Brain microvascular endothelial cell (primary cell): ENCODE results near the gene SCRG1.

Source experiments
- DNase-seq: peaks from one replicate; pipeline ENCODE4 v3.0.0-alpha.2; 2020
- H3K27ac ChIP-seq: fragments of 250-450 bp; sonication (Bioruptor Pico); 2 replicates; pipeline ENCODE4 v1.5.1; 2020; ENCODE audit warnings: mild to moderate bottlenecking, moderate library complexity
- H3K27me3 ChIP-seq: fragments of 250-450 bp; sonication (Bioruptor Pico); replicated peaks from 2 replicates; pipeline ENCODE4 v1.5.1; 2020; ENCODE audit warnings: mild to moderate bottlenecking
- H3K36me3 ChIP-seq: fragments of 250-450 bp; sonication (Bioruptor Pico); replicated peaks from 2 replicates; pipeline ENCODE4 v1.5.1; 2020; ENCODE audit warnings: mild to moderate bottlenecking
- H3K4me3 ChIP-seq: 2 replicates; pipeline ENCODE4 v1.5.1; 2011; ENCODE audit warnings: low read depth, mild to moderate bottlenecking, control low read depth, low read length, moderate library complexity
- in situ Hi-C: cut with HindIII; loops from 2 replicates; pipeline ENCODE4 v1.10.0; 2017; ENCODE audit warnings: low sequenced_read_pairs, low pct_ligation_motif_present
- TF ChIP-seq, protein P1 (sequence below): IDR thresholded peaks from 2 replicates; pipeline ENCODE4 v1.5.1; 2011; ENCODE audit warnings: low read depth, mild to moderate bottlenecking, moderate library complexity, low read length, control low read depth, inconsistent platforms; ENCODE audit errors: missing control alignments

Gene SCRG1

DNA sequence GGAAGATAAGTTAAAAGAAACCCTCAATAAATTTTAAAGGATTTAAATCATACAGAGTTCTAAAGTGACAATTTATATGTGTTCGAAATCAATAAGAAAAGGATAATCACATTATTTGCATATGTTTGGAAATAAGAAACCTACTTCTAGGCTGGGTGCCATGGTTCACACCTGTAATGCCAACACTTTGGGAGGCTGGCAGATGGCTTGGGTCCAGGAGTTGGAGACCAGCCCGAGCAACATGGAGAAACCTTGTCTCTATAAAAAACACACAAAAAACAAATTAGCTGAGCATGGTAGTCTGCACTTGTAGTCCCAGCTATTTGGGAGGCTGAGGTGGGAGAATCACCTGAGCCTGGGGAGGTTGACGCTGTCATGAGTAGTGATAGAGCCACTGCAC lies 36.2 kb downstream of the SCRG1 start:
- H3K27me3 ChIP-seq = no peaks in the 10 kb centered on the region
- in situ Hi-C loops = no loop called here
- DNase-seq = no peak
- H3K36me3 ChIP-seq = no peaks in the 10 kb centered on the region
- H3K4me3 ChIP-seq = no peak overlapping the region
- H3K27ac ChIP-seq = no peak overlapping the region
- TF ChIP-seq, protein P1, sequence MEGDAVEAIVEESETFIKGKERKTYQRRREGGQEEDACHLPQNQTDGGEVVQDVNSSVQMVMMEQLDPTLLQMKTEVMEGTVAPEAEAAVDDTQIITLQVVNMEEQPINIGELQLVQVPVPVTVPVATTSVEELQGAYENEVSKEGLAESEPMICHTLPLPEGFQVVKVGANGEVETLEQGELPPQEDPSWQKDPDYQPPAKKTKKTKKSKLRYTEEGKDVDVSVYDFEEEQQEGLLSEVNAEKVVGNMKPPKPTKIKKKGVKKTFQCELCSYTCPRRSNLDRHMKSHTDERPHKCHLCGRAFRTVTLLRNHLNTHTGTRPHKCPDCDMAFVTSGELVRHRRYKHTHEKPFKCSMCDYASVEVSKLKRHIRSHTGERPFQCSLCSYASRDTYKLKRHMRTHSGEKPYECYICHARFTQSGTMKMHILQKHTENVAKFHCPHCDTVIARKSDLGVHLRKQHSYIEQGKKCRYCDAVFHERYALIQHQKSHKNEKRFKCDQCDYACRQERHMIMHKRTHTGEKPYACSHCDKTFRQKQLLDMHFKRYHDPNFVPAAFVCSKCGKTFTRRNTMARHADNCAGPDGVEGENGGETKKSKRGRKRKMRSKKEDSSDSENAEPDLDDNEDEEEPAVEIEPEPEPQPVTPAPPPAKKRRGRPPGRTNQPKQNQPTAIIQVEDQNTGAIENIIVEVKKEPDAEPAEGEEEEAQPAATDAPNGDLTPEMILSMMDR = no peak

DNA sequence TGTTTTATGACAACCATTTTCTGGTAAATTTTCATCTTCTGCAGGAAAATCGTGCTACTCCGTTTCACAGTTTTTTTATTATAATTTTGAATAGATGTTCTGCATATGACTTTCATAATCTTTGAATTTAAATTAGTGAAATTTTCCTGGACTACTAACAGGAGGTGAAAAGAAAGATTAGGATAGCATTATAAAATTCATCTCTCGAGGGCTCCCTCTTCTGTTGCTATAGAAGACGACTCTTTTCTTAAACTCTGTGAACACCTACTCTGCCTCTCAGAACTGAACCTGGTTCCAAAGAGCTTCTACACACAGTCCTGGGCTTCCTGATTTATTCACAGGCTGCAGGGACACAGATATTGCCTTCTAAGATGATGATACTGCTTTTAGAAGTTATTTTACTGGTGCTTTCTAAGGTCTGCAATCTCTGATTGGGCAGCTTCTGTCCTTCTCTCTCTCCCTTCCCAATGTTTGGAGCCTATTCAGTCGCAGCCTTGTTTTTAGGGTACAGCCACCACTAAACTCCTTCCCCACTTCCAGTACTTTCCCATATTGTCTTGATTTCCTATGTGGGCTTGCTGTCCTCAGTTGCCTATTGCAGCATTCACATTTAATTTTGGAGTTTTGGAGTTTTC lies 38.2 kb downstream of the SCRG1 start:
- no peak overlapping the region for H3K4me3 ChIP-seq
- no peak overlapping the region for H3K27ac ChIP-seq
- no peak for DNase-seq
- in situ Hi-C loops = no loop called here
- TF ChIP-seq, protein P1 = peak; percentile 52
- H3K36me3 ChIP-seq = no peaks in the 10 kb centered on the region
- H3K27me3 ChIP-seq = no peaks in the 10 kb centered on the region

DNA sequence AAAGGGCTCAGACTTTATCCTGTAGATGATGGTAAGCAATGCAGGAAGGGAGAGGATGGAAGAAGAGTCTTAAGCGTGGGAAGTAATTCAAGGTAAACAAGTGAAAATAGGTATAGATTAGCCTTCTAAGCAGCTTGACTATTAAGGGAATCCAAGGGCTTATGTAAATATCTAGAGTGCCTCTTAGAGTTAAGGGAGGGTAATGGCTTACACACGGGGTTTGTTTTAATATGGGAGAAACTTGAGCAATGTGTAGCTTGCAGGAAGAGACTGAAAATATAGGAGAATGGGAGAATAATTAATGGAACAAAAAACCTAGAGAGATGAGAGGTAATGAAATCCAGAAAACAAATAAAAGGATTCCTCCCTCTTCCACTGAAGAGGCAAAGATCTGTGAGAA lies 41.0 kb downstream of the SCRG1 start:
- no peak overlapping the region for H3K4me3 ChIP-seq
- TF ChIP-seq, protein P1 = no peak
- in situ Hi-C loops = no loop called here
- no peaks in the 10 kb centered on the region for H3K36me3 ChIP-seq
- H3K27me3 ChIP-seq = no peaks in the 10 kb centered on the region
- no peak overlapping the region for H3K27ac ChIP-seq
- DNase-seq = no peak

DNA sequence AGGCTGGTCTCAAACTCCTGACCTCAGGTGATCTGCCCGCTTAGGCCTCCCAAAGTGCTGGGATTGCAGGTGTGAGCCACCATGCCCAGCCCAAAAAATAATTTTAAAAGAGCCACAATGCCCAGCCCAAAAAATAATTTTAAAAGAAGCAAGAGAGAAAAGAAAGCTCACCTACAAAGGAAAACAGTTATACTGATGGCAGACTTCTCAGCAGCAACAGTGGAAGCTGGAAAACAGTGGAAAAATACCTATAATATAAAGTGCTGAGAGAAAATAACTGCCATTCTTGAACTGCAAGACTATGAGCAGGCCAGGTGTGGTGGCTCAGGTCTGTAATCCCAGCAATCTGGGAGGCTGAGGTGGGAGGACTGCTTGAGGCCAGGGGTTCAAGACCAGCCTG lies 51.4 kb downstream of the SCRG1 start:
- no peak overlapping the region for H3K27ac ChIP-seq
- no peaks in the 10 kb centered on the region for H3K27me3 ChIP-seq
- in situ Hi-C loops = no loop called here
- TF ChIP-seq, protein P1 = no peak
- no peak for DNase-seq
- no peak overlapping the region for H3K4me3 ChIP-seq
- H3K36me3 ChIP-seq = no peaks in the 10 kb centered on the region

DNA sequence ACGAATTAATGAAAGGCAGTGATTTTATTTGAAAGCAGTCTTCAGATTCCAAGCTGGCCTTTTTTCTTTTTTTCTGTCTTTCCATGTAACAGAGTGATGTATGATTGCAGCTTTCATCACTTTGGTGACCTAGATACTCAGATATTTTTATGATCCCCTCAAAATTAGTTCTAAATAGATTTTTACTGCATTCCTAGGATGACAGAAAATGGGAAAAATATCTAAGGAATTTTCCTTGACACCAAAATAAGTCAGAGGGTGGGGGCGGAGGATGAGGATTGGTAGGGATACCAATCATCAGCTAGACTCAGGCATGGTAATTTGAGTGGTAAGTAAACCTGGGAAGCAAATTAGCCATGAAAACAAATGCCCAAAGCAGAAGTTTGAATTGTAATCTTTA lies 52.8 kb downstream of the SCRG1 start:
- DNase-seq = peak; percentile 32
- TF ChIP-seq, protein P1 = no peak

DNA sequence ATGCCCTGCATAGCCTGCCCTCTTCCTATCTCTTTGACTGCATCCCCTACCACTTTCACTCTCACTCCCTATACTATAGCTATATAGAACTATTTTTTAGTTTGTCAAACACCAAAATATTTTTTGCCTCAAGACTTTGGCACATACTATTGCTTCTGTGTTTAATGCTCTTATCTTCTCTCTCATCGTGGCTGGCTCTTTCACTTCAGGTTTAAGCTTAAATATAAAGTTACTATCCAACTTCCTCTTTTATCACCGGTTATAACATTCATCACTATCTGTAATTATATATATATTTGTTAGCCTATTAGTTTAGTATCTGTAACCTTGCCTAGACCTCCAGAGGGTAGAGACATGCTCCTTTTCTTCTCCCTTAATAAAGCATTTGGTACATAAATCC lies 53.3 kb downstream of the SCRG1 start:
- no peaks in the 10 kb centered on the region for H3K36me3 ChIP-seq
- no peak overlapping the region for H3K27ac ChIP-seq
- no peaks in the 10 kb centered on the region for H3K27me3 ChIP-seq
- H3K4me3 ChIP-seq = no peak overlapping the region
- in situ Hi-C loops = no loop called here
- TF ChIP-seq, protein P1 = no peak
- DNase-seq = no peak

More for the DNA sequence above, 52.8 kb downstream of the SCRG1 start:
- in situ Hi-C loops = no loop called here
- H3K27ac ChIP-seq = no peak overlapping the region
- H3K27me3 ChIP-seq = no peaks in the 10 kb centered on the region
- no peaks in the 10 kb centered on the region for H3K36me3 ChIP-seq
- H3K4me3 ChIP-seq = no peak overlapping the region
